GM12801 (cell line): ENCODE measurements around the gene PLS3.

Experiments used
- TF ChIP-seq, protein P1 (sequence below): IDR thresholded peaks from one replicate; pipeline ENCODE4 v1.5.1; 2011; ENCODE audit warnings: control low read depth; ENCODE audit not compliant: insufficient read length; ENCODE audit errors: extremely low read depth

The PLS3 gene

DNA sequence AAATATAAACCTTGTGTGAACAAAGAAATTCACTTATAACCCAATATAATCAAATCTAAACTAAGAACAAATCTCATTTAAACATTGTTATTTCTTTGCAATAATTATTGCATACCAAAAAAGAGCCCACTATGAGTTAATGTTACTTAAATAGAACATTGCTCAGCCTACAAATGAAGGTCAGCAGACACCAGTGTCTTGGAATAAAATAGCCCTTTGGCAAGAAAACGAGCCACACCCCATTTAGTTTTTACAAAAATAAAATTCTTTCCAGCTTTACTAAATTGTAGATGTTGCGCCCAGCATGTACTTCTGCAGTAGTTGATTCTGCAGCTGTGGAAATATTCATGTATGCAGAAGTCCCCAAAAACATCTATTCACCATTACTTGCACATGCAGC is 12.2 kb downstream of the PLS3 start:
- TF ChIP-seq, protein P1, sequence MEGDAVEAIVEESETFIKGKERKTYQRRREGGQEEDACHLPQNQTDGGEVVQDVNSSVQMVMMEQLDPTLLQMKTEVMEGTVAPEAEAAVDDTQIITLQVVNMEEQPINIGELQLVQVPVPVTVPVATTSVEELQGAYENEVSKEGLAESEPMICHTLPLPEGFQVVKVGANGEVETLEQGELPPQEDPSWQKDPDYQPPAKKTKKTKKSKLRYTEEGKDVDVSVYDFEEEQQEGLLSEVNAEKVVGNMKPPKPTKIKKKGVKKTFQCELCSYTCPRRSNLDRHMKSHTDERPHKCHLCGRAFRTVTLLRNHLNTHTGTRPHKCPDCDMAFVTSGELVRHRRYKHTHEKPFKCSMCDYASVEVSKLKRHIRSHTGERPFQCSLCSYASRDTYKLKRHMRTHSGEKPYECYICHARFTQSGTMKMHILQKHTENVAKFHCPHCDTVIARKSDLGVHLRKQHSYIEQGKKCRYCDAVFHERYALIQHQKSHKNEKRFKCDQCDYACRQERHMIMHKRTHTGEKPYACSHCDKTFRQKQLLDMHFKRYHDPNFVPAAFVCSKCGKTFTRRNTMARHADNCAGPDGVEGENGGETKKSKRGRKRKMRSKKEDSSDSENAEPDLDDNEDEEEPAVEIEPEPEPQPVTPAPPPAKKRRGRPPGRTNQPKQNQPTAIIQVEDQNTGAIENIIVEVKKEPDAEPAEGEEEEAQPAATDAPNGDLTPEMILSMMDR, result no peak

DNA sequence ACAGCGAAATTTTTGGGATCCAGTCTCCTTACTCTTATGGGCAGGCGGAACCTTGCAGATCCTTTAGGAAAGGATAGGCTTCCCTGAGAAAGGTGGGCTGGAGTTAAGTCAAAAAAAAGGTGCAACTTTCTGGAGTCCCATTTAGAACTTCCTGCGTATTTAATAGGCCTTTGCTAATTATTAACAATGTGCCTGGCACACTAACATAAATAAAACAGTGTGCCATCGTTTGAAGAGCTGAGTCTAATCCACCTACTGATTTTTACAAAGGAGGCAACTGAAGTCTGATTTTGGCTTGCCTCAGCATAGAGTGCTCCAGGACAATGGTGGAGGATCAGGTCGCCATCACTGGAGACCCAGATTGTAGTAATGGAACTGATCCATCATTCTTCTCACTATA is 15.7 kb downstream of the PLS3 start:
- TF ChIP-seq, protein P1, result no peak

DNA sequence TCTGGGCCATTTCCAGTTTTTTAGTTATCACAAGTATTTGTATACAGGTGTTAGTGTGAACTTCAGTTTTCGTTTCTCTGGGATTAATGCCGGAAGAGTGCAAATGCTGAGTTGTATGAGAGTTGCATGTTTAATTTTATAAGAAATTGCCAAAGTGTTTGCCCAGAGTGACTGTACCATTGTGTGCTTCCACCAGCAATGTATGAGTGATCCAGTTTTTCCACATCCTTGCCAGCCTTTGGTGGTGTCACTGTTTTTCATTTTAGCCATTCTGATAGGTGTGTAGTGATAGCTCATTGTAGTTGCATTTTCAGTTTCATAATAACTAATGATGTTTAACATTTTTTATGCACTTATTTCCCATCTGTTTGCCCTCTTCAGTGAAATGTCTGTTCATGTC is 18.4 kb downstream of the PLS3 start:
- TF ChIP-seq, protein P1, result no peak

DNA sequence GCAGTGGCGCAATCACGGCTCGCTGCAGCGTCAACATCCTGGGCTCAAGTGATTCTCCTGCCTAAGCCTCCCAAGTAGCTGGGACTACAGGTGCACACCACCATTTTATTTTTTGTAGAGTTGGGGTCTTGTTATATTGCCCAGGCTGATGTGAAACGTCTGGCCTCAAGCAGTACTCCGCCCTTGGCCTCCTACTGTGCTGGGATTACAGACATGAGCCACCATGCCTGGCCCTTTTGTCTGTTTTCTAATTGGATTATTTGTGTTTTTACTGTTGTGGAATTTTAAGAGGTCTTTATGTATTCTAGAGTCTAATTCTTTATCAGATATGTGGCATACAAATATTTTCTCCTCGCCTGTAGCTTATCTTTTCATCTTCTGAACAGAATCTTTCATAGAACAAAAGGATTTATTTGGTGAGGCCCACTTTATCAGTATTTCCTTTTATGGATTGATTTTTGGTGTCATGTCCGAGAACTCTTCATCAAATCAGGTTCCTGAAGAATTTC is 18.9 kb downstream of the PLS3 start:
- TF ChIP-seq, protein P1, result no peak

DNA sequence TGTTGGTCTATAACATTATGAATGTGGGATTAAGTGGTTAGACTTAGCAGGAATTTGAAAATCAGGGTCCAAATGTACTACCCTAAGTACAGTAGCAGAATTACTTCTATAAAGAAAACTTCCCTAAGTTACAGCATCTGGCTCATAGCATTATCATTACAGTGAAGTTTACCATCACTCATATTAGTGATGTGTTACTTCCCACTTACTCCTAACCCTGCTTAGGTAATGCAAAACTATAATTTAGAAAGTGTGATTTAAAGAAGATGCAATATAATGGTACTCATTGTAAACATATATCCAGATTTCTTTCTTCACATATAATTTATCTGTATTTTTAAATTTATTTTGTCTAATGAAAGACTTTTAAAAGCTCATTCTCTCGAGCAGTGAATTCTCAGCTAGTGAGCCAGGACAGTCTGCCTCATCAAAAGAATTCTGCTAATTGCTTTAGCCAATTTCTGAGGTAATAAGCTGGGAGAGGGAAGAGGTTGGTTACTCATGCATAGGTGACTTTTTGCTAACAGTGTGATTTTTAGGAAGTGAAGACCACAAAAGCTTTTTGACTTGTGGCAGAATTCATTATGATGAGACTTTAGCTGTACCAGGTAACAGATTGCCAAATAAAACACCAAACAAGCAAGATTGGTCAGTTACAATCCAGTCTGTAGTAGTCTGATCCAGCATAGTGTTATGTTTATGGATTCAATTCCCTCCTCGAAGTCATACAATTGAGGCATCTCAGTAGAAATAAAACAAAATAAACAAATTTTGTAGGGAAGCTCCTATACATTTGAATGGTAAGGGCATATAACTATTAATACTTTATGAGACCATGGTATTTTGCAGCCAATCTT is 21.0 kb downstream of the PLS3 start:
- TF ChIP-seq, protein P1, result no peak

DNA sequence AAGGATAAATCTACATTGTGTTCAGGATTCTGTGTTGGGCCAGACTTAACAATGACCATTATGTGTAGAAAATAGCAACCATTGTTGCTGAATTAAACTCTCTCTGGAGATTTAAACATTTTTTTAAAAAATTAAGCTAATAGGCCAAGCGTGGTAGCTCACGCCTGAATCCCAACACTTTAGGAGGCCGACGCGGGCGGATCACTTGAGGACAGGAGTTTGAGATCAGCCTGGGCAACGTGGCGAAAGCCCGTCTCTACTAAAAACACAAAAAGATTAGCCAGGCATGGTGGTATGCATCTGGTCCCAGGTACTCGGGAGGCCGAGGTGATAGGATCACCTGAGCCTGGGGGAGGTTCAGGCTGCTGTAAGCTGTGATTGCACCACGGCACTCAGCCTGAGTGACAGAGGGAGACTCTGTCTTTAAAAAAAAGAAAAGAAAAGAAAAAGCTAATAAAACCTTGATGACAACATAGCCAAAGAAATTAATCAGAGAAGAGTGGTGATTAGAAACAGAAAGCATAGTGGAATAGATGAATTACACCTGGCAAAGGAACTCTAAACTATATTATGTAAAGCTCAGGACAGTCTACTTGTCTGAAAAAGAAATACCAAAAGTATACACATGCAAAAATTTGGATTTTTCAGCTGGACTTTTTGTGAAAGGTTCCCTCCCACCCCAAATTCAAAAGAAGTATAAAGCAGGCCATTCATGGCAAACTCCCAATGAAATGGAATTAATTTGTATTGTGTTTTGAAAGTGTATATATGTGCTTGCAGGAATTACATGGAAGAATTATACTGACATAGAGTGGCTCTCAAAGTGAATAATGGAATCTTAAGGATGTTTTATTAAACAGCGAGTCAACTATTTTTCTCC is 21.9 kb downstream of the PLS3 start:
- TF ChIP-seq, protein P1, result no peak

DNA sequence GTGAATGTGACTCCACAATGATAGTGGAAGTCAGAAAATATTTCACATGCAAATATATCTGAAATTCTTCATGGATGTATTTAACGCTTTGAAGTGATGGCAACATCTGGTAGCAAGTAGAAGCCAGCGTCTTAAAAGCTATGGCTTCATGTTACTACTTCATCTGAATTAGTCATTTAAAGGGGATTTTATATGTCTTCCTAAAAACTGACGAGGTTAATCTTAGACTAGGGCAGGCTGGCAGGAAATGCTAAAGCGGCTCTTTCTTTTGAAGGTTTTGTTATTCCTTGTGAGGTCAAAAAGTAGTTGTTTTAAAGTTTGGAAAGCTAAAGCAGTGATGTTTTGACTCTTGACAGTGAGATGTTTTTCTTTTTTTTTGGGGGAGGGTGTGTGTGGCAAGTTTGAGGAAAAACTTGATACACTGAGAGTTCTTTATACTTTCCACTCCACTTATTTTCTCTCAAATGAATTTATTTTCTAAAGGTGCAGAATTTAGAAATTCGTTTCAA is 22.6 kb downstream of the PLS3 start:
- TF ChIP-seq, protein P1, result no peak
